IMR-90 (cell line): Measurements from ENCODE around the gene NKD1. TPM values are rescaled to one million over a fixed set of nuclear protein-coding genes. Genes with fewer than 3 reads are reported as not detected.

Experiments used
- ATAC-seq: fragments of 200-7000 bp; cut with Tn5 transposase; 2 replicates; pipeline ENCODE4 v1.9.1; 2020; ENCODE audit warnings: low read depth, mild to moderate bottlenecking, moderate library complexity
- BruUV-seq: library from RNA; stranded (reverse); fragments of 400-500 nt; replicated peaks from 2 replicates; lab custom pipeline; 2021; lab: Mats Ljungman, UMichigan
- CTCF ChIA-PET: fragments of 300-600 bp; formaldehyde crosslinking; extraction: SDS; loops from one replicate; lab custom pipeline; 2021; ENCODE audit warnings: antibody characterized with exemption; lab: Yijun Ruan, JAX
- POLR2A ChIA-PET: fragments of 300-600 bp; sonication (Branson Sonifier 250); formaldehyde crosslinking; loops from one replicate; lab custom pipeline; 2022; ENCODE audit warnings: antibody characterized with exemption; ENCODE audit not compliant: unreplicated experiment; lab: Charles Lee
- DNase-seq: peaks from one replicate; pipeline ENCODE4 v3.0.0; 2013
- H2AFZ ChIP-seq: replicated peaks from 2 replicates; pipeline ENCODE3; 2013; ENCODE audit warnings: low read length, mild to moderate bottlenecking; ENCODE audit not compliant: poor library complexity
- H2AK5ac ChIP-seq: 2 replicates; pipeline ENCODE4 v1.6.1; 2013; ENCODE audit warnings: low read depth, low read length, inconsistent platforms
- H2AK9ac ChIP-seq: replicated peaks from 2 replicates; pipeline ENCODE3; 2013; ENCODE audit warnings: mild to moderate bottlenecking, low read depth, low read length, moderate library complexity; ENCODE audit not compliant: poor library complexity
- H2BK120ac ChIP-seq: 2 replicates; pipeline ENCODE4 v1.6.1; 2013; ENCODE audit warnings: low read depth, low read length, inconsistent platforms
- H2BK15ac ChIP-seq: 3 replicates; pipeline ENCODE4 v1.6.1; 2013; ENCODE audit warnings: low read depth, low read length, inconsistent platforms
- H2BK20ac ChIP-seq: 2 replicates; pipeline ENCODE4 v1.6.1; 2013; ENCODE audit warnings: low read depth, mild to moderate bottlenecking, inconsistent platforms, low read length, moderate library complexity
- H2BK5ac ChIP-seq: 2 replicates; pipeline ENCODE4 v1.6.1; 2013; ENCODE audit warnings: mild to moderate bottlenecking, low read depth, low read length, inconsistent platforms; ENCODE audit not compliant: poor library complexity, severe bottlenecking
- H3K14ac ChIP-seq: replicated peaks from 2 replicates; pipeline ENCODE4 v1.6.1; 2013; ENCODE audit warnings: low read depth, low read length, inconsistent platforms
- H3K18ac ChIP-seq: 2 replicates; pipeline ENCODE4 v1.6.1; 2013; ENCODE audit warnings: low read depth, low read length, control low read depth
- H3K23ac ChIP-seq: 2 replicates; pipeline ENCODE4 v1.6.1; 2013; ENCODE audit warnings: low read depth, low read length, inconsistent platforms
- H3K27ac ChIP-seq: 2 replicates; pipeline ENCODE4 v1.5.1; 2013; ENCODE audit warnings: mild to moderate bottlenecking, control low read depth, low read length; ENCODE audit not compliant: insufficient read depth
- H3K27me3 ChIP-seq: 2 replicates; pipeline ENCODE4 v1.6.1; 2013; ENCODE audit warnings: low read length; ENCODE audit not compliant: control insufficient read depth, insufficient read depth
- H3K36me3 ChIP-seq: 2 replicates; pipeline ENCODE4 v1.6.1; 2013; ENCODE audit warnings: low read length, mixed read lengths; ENCODE audit not compliant: control insufficient read depth, insufficient read depth
- H3K4ac ChIP-seq: 2 replicates; pipeline ENCODE4 v1.6.1; 2013; ENCODE audit warnings: low read depth, low read length, inconsistent platforms
- H3K4me1 ChIP-seq: 2 replicates; pipeline ENCODE4 v1.6.1; 2013; ENCODE audit warnings: low read length, mixed read lengths; ENCODE audit not compliant: control insufficient read depth, insufficient read depth
- H3K4me2 ChIP-seq: 2 replicates; pipeline ENCODE4 v1.6.1; 2013; ENCODE audit warnings: low read depth, mild to moderate bottlenecking, control low read depth, low read length, moderate library complexity
- H3K4me3 ChIP-seq: 2 replicates; pipeline ENCODE4 v1.5.1; 2013; ENCODE audit warnings: low read depth, mild to moderate bottlenecking, control low read depth, low read length, moderate library complexity; ENCODE audit not compliant: insufficient read depth
- H3K56ac ChIP-seq: 2 replicates; pipeline ENCODE4 v1.6.1; 2013; ENCODE audit warnings: low read length, inconsistent platforms; ENCODE audit not compliant: insufficient read depth; ENCODE audit errors: extremely low read depth
- H3K79me1 ChIP-seq, 2 experiments: 2 replicates each; pipeline ENCODE4 v1.6.1; 2013; ENCODE audit warnings: low read length in 2 of 2, inconsistent platforms in 1 of 2, low read depth in 1 of 2
- H3K9ac ChIP-seq: 2 replicates; pipeline ENCODE4 v1.6.1; 2013; ENCODE audit warnings: low read depth, low read length, control low read depth
- H3K9me1 ChIP-seq: 2 replicates; pipeline ENCODE4 v1.6.1; 2013; ENCODE audit warnings: low read length, inconsistent platforms; ENCODE audit not compliant: insufficient read depth
- H3K9me3 ChIP-seq: 2 replicates; pipeline ENCODE4 v1.6.1; 2013; ENCODE audit warnings: low read length; ENCODE audit not compliant: control insufficient read depth, insufficient read depth
- H4K20me1 ChIP-seq: 2 replicates; pipeline ENCODE4 v1.6.1; 2013; ENCODE audit warnings: low read length, inconsistent platforms; ENCODE audit not compliant: insufficient read depth
- H4K5ac ChIP-seq: 2 replicates; pipeline ENCODE4 v1.6.1; 2013; ENCODE audit warnings: mild to moderate bottlenecking, low read depth, low read length, control low read depth
- H4K8ac ChIP-seq, 2 experiments: 2 replicates each; pipeline ENCODE4 v1.6.1; 2013; ENCODE audit warnings: low read depth in 2 of 2, low read length in 2 of 2, control low read depth in 1 of 2, inconsistent platforms in 1 of 2
- H4K91ac ChIP-seq: 2 replicates; pipeline ENCODE4 v1.6.1; 2013; ENCODE audit warnings: low read depth, low read length, inconsistent platforms; ENCODE audit not compliant: insufficient read depth
- CEBPB ChIP-seq: IDR thresholded peaks from 2 replicates; pipeline ENCODE4 v1.6.1; 2012; ENCODE audit warnings: low read depth, low read length, improper control_type of control experiment
- CHD1 ChIP-seq: IDR thresholded peaks from 2 replicates; pipeline ENCODE4 v1.6.1; 2012; ENCODE audit warnings: low read depth, low read length, improper control_type of control experiment
- FOS ChIP-seq: fragments of 150-350 bp; IDR thresholded peaks from 2 replicates; pipeline ENCODE4 v1.6.1; 2016; ENCODE audit warnings: low read depth, low read length
- MAZ ChIP-seq: IDR thresholded peaks from 2 replicates; pipeline ENCODE4 v1.6.1; 2012; ENCODE audit warnings: low read depth, mild to moderate bottlenecking, low read length, improper control_type of control experiment, moderate library complexity, borderline replicate concordance
- MXI1 ChIP-seq: IDR thresholded peaks from 2 replicates; pipeline ENCODE4 v1.6.1; 2012; ENCODE audit warnings: low read depth, mild to moderate bottlenecking, low read length, moderate library complexity, borderline replicate concordance
- RFX5 ChIP-seq: IDR thresholded peaks from 2 replicates; pipeline ENCODE4 v1.8.0; 2012; ENCODE audit warnings: low read depth, mild to moderate bottlenecking, low read length, moderate library complexity
- WGBS, 2 experiments: methylation state at CpG; one replicate each; pipeline versions ENCODE4 v1.1.5 to v1.1.7; 2013; ENCODE audit warnings: missing lambda C conversion rate in 2 of 2; ENCODE audit not compliant: insufficient read length in 1 of 2; ENCODE audit errors: extremely low coverage in 2 of 2; 5-methylcytosine and 5-hydroxymethylcytosine counted together
- dilution Hi-C: fragments of 300-500 bp; cut with HindIII; formaldehyde crosslinking; loops from one replicate; pipeline ENCODE4 v1.14.3; 2018; ENCODE audit warnings: low sequenced_read_pairs; ENCODE audit not compliant: unreplicated experiment
- in situ Hi-C: fragments of 300-500 bp; cut with MboI; formaldehyde crosslinking; loops from 3 replicates; pipeline ENCODE4 v1.14.3; 2019; ENCODE audit warnings: low sequenced_read_pairs, inconsistent platforms, mixed read lengths
- intact Hi-C: fragments of 100-400 bp; cut with micrococcal nuclease; formaldehyde crosslinking; loops from 2 replicates; pipeline ENCODE4 v1.10.0; 2022
- polyA plus RNA-seq, 3 experiments: library from polyadenylated mRNA; depleted of rRNA; stranded (reverse); fragments of >200 nt; gene quantifications; 2 replicates each; pipeline ENCODE4 v1.2.3, GENCODE V29; 2012; ENCODE audit warnings: low replicate concordance in 1 of 3
- total RNA-seq: library from RNA; depleted of rRNA; stranded (reverse); fragments of >200 nt; gene quantifications from 2 replicates; pipeline ENCODE4 v1.2.3, GENCODE V29; 2012

NKD1 gene
- total and polyA plus RNA-seq, 2 of the 4 experiments (the other 2 are of a cell fraction): not detected

DNA sequence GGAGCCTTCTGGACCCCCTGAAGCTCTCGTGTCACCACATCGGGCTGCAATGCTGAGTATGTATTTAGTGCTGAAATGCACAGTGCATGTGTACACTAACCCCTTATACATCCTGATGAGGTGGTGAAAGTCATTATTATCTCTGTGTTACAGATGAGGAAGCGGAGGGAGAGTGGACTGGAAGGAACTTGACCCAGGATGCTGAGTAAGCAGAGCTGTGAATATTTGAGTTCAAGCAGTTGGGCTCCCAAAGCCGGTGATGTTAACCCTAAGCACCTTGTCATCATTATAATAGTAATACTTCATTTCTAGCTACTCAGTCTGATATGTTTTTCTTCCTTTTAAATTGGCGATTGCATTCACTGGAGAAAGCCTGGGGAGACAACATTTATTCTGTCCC, 25.9 kb upstream of the NKD1 start:
- WGBS, 2 experiments: no CpG with 5 or more reads among the region's 5 CpGs
- no TSS peak for BruUV-seq
- Histone ChIP-seq H3K27ac (no peak overlapping the region), H2BK15ac (no peak overlapping the region), H3K9ac (no peak overlapping the region), H3K56ac (no peak overlapping the region), H2AK9ac (no peak overlapping the region), H3K4me2 (no peak overlapping the region), H2BK120ac (no peak overlapping the region), H3K4ac (no peak overlapping the region), H3K9me1 (no peaks in the 10 kb centered on the region), H3K27me3 (no peaks in the 10 kb centered on the region), H2BK20ac (no peak overlapping the region), H3K4me3 (no peak overlapping the region), H2BK5ac (no peak overlapping the region), H3K79me1 (no peaks in the 10 kb centered on the region), H2AFZ (no peak overlapping the region), H2AK5ac (no peak overlapping the region), H3K36me3 (no peaks in the 10 kb centered on the region), H4K5ac (no peak overlapping the region), H4K8ac (no peak overlapping the region), H4K20me1 (no peaks in the 10 kb centered on the region), H3K9me3 (no peaks in the 10 kb centered on the region), H3K14ac (no peak overlapping the region), H3K23ac (no peak overlapping the region), H3K18ac (no peak overlapping the region), H3K4me1 (no peaks in the 10 kb centered on the region), H4K91ac (no peak overlapping the region)
- intact Hi-C loops: no loop called here
- dilution Hi-C loops: no loop called here
- ChIA-PET CTCF (no interaction called here), POLR2A (no interaction called here)
- ATAC-seq: no peak
- TF ChIP-seq CHD1 (no peak), MXI1 (no peak), FOS (no peak), MAZ (no peak), RFX5 (no peak), CEBPB (no peak)
- in situ Hi-C loops: no loop called here
- no peak for DNase-seq
